ENCODE measurements around the gene TMPRSS4.

TMPRSS4 gene

GRCh38 chr11:118051136-118051610 lies 25.7 kb upstream of the TMPRSS4 start:
- TF ChIP-seq ZNF274 (IDR thresholded peaks at IDR 0.05; ENCODE audit: low read depth, low read length), result no peak
- H3K4me3 ChIP-seq (ENCODE audit: low read length), result no peak overlapping the region

- no peak overlapping the region for H3K4me3 ChIP-seq (ENCODE audit: low read length)
- no peak for TF ChIP-seq ZNF274 (IDR thresholded peaks at IDR 0.05; ENCODE audit: low read depth, low read length)
Measured at GRCh38 chr11:118051611-118052461, 25.0 kb upstream of the TMPRSS4 start.

DNA sequence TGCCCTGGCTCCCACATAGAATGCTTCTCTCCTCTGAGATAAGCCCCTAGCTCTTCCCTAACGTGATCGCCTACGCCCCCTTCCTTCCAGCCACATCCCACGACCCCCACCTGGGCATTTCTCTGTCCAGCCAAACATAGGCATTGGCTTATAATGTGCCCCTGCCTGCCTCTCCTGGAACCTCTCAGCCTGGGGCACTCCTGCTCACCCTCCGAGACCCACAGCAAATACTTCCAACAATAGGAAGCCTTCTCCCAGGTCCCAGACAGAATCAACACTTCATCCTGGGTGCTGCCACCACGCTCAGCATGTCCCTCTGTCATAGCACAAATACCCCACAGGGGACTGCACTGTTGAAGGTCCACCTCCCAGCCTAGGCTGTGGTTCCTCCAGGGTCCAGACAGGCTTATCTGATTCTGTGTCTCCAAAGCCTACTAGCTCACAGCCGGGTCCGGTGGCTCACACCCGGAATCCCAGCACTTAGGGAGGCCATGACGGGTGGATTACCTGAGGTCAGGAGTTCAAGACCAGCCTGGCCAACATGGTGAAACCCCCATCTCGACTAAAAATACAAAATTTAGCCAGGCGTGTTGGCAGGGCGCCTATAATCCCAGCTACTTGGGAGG lies 24.2 kb upstream of the TMPRSS4 start:
- TF ChIP-seq ZNF274 (IDR thresholded peaks at IDR 0.05; ENCODE audit: low read depth, low read length), result no peak
- no peak overlapping the region for H3K4me3 ChIP-seq (ENCODE audit: low read length)

DNA sequence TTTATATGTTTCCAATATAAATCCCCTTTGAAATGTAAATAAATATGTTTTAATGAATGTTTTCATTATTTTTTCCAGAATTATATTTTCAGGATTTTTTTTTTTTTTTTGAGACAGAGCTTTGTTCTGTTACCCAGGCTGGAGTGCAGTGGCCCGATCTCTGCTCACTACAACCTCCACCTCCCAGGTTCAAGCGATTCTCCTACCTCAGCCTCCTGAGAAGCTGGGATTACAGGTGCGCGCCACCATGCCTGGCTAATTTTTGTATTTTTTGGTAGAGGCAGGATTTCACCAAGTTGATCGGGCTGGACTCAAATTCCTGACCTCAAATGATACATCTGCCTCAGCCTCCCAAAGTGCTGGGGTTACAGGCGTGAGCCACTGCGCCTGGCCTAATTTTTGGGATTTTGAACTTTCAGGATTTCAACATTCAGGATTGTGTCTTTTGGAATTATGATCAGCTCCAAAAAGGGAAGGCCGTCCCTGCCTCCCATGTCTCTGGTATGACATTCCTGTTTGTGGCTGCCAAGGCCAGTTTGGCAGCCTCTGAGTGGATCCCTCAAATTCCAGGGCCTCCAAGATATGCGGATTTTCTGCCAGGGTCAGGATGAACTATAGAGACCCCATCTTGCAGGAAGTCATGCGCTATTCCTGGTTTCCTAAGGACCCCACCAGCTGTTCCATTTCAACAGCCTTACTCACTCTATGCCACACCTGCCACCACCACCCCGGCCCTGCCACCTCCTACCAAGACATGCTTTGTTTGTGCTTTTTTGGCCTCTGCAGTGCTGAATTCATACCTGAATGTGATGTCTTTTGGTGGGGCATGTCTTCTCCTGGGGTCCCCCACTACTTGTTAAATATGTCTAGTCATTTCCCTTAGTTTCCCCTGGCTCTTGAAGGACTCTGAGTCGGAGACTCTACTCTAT lies 21.9 kb upstream of the TMPRSS4 start:
- TF ChIP-seq ZNF274 (IDR thresholded peaks at IDR 0.05; ENCODE audit: low read depth, low read length), result no peak
- H3K4me3 ChIP-seq (ENCODE audit: low read length), result no peak overlapping the region

DNA sequence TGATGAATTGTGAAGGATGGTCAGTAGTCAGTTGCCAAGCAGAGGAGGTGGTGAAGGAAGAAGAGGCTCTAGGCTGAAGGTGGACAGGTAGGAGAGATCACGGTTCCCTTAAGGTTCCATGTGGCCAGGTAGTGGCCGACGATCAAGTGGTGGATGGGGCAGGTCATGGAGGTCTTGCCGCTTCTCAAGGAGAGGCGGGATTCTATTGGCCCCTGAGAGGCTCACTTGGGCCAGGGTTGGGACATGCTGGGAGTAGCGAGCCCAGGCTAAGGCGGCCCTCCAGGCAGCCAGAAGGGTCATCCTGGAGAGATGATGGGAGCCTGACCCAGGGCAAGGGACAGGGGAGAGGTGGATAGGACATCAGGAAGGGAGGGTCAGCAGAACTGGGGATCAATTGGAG lies 20.9 kb upstream of the TMPRSS4 start:
- H3K4me3 ChIP-seq (ENCODE audit: low read length), result no peak overlapping the region
- no peak for TF ChIP-seq ZNF274 (IDR thresholded peaks at IDR 0.05; ENCODE audit: low read depth, low read length)

- no peak for TF ChIP-seq ZNF274 (IDR thresholded peaks at IDR 0.05; ENCODE audit: low read depth, low read length)
- no peak overlapping the region for H3K4me3 ChIP-seq (ENCODE audit: low read length)
Measured at GRCh38 chr11:118056806-118057205, 20.1 kb upstream of the TMPRSS4 start.

DNA sequence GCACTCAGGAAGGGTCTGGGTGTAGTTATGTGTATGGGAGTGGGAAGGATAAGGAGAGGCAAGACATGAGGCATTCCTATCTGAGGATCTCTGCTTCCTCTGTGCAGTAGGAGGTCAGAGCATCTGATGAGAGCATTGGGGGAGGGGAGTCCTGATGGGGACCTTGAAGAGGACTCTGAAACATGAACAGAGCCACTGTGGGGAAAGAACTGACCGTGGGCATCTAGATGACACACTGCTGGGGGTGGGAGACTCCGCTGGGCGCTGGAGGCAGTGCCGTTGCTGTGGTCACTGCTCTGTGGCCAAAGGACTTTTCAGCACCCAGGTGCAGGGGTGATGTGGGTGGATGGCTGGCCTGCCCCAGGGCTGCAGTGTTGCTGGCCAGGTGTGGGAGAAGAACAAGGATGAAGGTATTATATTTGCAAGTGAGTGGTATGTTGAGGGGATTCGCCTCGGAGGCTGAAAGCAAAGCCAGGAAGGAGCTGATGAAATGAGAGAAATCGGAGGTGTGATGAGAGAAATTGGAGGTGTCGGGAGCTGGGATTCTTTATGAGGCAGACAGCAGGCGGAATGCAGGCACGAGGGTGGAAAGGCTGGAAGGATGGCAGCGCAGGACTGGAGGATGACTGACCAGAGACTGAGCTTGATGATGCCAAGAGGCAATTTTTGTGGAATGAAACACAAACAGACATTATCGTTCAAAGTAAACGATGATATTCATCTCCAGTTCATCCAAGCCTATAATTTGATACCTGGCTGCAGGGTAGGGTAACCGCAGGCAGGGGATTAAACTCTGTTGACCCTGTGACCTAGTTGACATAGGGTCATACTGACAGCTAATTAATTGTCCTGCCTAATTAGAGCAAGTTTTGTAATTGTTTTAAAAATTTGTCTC lies 19.4 kb upstream of the TMPRSS4 start:
- H3K4me3 ChIP-seq (ENCODE audit: low read length), result no peak overlapping the region
- TF ChIP-seq ZNF274 (IDR thresholded peaks at IDR 0.05; ENCODE audit: low read depth, low read length), result no peak

GRCh38 chr11:118058311-118059245 lies 18.3 kb upstream of the TMPRSS4 start:
- no peak overlapping the region for H3K4me3 ChIP-seq (ENCODE audit: low read length)
- no peak for TF ChIP-seq ZNF274 (IDR thresholded peaks at IDR 0.05; ENCODE audit: low read depth, low read length)

DNA sequence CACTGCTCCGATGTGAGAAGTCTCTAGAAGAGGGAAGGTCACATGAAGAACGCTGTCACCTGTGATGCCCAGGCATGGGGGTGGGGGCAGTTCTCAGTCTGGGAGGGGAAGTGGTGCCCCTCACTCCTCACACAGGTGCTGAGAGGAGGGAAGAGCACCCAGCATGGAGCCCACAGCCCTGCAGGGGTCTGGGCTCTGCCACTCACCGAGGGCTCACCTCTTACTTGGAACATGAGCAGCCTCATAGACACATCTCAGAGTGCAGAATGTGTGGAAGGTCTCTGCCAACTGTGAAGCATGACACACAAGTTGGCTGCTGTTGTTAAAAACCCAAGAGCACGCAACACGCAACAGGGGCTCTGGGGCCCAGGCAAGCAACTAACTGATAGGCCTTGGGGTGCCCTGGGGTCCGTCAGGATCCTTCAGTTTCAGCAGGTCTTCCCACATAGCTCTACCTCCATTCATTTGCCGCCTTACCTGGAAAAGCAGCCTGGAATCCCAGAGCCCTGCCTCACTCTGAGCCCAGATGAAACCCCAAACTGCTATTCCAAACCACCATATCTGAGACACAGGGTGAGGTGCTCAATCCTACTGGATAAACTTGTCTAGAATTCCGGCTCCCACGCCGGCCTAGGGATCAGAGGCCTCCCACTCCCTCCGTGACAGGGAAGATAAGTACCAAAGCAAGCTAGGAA lies 17.5 kb upstream of the TMPRSS4 start:
- no peak for TF ChIP-seq ZNF274 (IDR thresholded peaks at IDR 0.05; ENCODE audit: low read depth, low read length)
- no peak overlapping the region for H3K4me3 ChIP-seq (ENCODE audit: low read length)

- TF ChIP-seq ZNF274 (IDR thresholded peaks at IDR 0.05; ENCODE audit: low read depth, low read length), result no peak
- H3K4me3 ChIP-seq (ENCODE audit: low read length), result no peak overlapping the region
Measured at GRCh38 chr11:118060081-118060661, 16.7 kb upstream of the TMPRSS4 start.

- H3K4me3 ChIP-seq (ENCODE audit: low read length), result no peak overlapping the region
- no peak for TF ChIP-seq ZNF274 (IDR thresholded peaks at IDR 0.05; ENCODE audit: low read depth, low read length)
Measured at GRCh38 chr11:118060869-118061268, 16.0 kb upstream of the TMPRSS4 start.
